Mucosa of stomach (tissue), 1 donor: ENCODE data around the gene TEX26.

Experiments
- H3K27me3 ChIP-seq: one replicate; pipeline ENCODE4 v1.7.0; 2013; ENCODE audit warnings: mild to moderate bottlenecking, low read length; ENCODE audit not compliant: control insufficient read depth, insufficient read depth
- H3K36me3 ChIP-seq: one replicate; pipeline ENCODE4 v1.7.0; 2013; ENCODE audit warnings: low read length; ENCODE audit not compliant: control insufficient read depth, insufficient read depth
- H3K4me1 ChIP-seq: one replicate; pipeline ENCODE4 v1.7.0; 2013; ENCODE audit warnings: mild to moderate bottlenecking, low read length; ENCODE audit not compliant: control insufficient read depth, insufficient read depth
- H3K4me3 ChIP-seq: one replicate; pipeline ENCODE4 v1.7.0; 2013; ENCODE audit warnings: low read length
- H3K9ac ChIP-seq: one replicate; pipeline ENCODE4 v1.7.0; 2013; ENCODE audit warnings: mild to moderate bottlenecking, low read length, moderate library complexity
- H3K9me3 ChIP-seq: one replicate; pipeline ENCODE4 v1.7.0; 2013; ENCODE audit warnings: mild to moderate bottlenecking, low read length, moderate library complexity; ENCODE audit not compliant: control insufficient read depth
- donor health status: Pancreatic carcinoma.

Gene TEX26

GRCh38 chr13:30932481-30933353 lies at the start of gene TEX26:
Gene TEX26, plus strand, starts transcription at chr13:30932656. Its CDS starts 60 bp downstream, at chr13:30932716.
- Histone ChIP-seq H3K36me3 (no peaks in the 10 kb centered on the region), H3K4me3 (no peak within 1 kb of the TSS), H3K9me3 (no peaks in the 10 kb centered on the region), H3K27me3 (peaks cover 16% of the 10 kb centered on the region), H3K9ac (no peak within 1 kb of the TSS), H3K4me1 (no peaks in the 10 kb centered on the region)

GRCh38 chr13:30882996-30883766 lies 49.3 kb upstream of the TEX26 start:
- Histone ChIP-seq H3K9me3 (no peaks in the 10 kb centered on the region), H3K9ac (no peak overlapping the region), H3K4me1 (no peaks in the 10 kb centered on the region), H3K36me3 (no peaks in the 10 kb centered on the region), H3K4me3 (no peak overlapping the region), H3K27me3 (peaks cover 3% of the 10 kb centered on the region)

- Histone ChIP-seq H3K27me3 (peaks cover 3% of the 10 kb centered on the region), H3K4me3 (no peak overlapping the region), H3K9ac (no peak overlapping the region), H3K4me1 (no peaks in the 10 kb centered on the region), H3K36me3 (no peaks in the 10 kb centered on the region), H3K9me3 (no peaks in the 10 kb centered on the region)
Observed at GRCh38 chr13:30884543-30884942, 47.9 kb upstream of the TEX26 start.

GRCh38 chr13:30889196-30889690 lies 43.2 kb upstream of the TEX26 start:
- no peaks in the 10 kb centered on the region for H3K9me3 ChIP-seq
- H3K36me3 ChIP-seq: no peaks in the 10 kb centered on the region
- no peaks in the 10 kb centered on the region for H3K27me3 ChIP-seq
- H3K4me3 ChIP-seq: no peak overlapping the region
- no peaks in the 10 kb centered on the region for H3K4me1 ChIP-seq
- no peak overlapping the region for H3K9ac ChIP-seq

GRCh38 chr13:30892966-30893365 lies 39.5 kb upstream of the TEX26 start:
- no peak overlapping the region for H3K4me3 ChIP-seq

GRCh38 chr13:30895773-30896172 lies 36.7 kb upstream of the TEX26 start:
- Histone ChIP-seq H3K9ac (no peak overlapping the region), H3K9me3 (no peaks in the 10 kb centered on the region), H3K27me3 (no peaks in the 10 kb centered on the region), H3K4me3 (no peak overlapping the region), H3K4me1 (no peaks in the 10 kb centered on the region), H3K36me3 (no peaks in the 10 kb centered on the region)

More at GRCh38 chr13:30892966-30893365, 39.5 kb upstream of the TEX26 start:
- Histone ChIP-seq H3K27me3 (no peaks in the 10 kb centered on the region), H3K9ac (no peak overlapping the region), H3K4me1 (no peaks in the 10 kb centered on the region), H3K36me3 (no peaks in the 10 kb centered on the region), H3K9me3 (no peaks in the 10 kb centered on the region)

- Histone ChIP-seq H3K9ac (no peak overlapping the region), H3K4me1 (no peaks in the 10 kb centered on the region), H3K9me3 (no peaks in the 10 kb centered on the region), H3K4me3 (no peak overlapping the region), H3K27me3 (no peaks in the 10 kb centered on the region), H3K36me3 (no peaks in the 10 kb centered on the region)
Observed at GRCh38 chr13:30898070-30898469, 34.4 kb upstream of the TEX26 start.

- Histone ChIP-seq H3K4me1 (no peaks in the 10 kb centered on the region), H3K4me3 (no peak overlapping the region), H3K36me3 (no peaks in the 10 kb centered on the region), H3K27me3 (no peaks in the 10 kb centered on the region), H3K9me3 (no peaks in the 10 kb centered on the region), H3K9ac (no peak overlapping the region)
Observed at GRCh38 chr13:30898678-30899241, 33.7 kb upstream of the TEX26 start.

GRCh38 chr13:30900436-30900835 lies 32.0 kb upstream of the TEX26 start:
- Histone ChIP-seq H3K4me3 (no peak overlapping the region), H3K27me3 (peaks cover 11% of the 10 kb centered on the region)

GRCh38 chr13:30900952-30901749 lies 31.3 kb upstream of the TEX26 start:
- no peaks in the 10 kb centered on the region for H3K9me3 ChIP-seq
- H3K9ac ChIP-seq: no peak overlapping the region
- no peaks in the 10 kb centered on the region for H3K36me3 ChIP-seq
- peaks cover 19% of the 10 kb centered on the region for H3K27me3 ChIP-seq
- no peaks in the 10 kb centered on the region for H3K4me1 ChIP-seq
- no peak overlapping the region for H3K4me3 ChIP-seq

More at GRCh38 chr13:30900436-30900835, 32.0 kb upstream of the TEX26 start:
- H3K36me3 ChIP-seq: no peaks in the 10 kb centered on the region
- H3K9ac ChIP-seq: no peak overlapping the region
- no peaks in the 10 kb centered on the region for H3K4me1 ChIP-seq
- H3K9me3 ChIP-seq: no peaks in the 10 kb centered on the region

- H3K4me3 ChIP-seq: no peak overlapping the region
- H3K9me3 ChIP-seq: no peaks in the 10 kb centered on the region
- peaks cover 32% of the 10 kb centered on the region for H3K27me3 ChIP-seq
- no peak overlapping the region for H3K9ac ChIP-seq
- H3K4me1 ChIP-seq: no peaks in the 10 kb centered on the region
- H3K36me3 ChIP-seq: no peaks in the 10 kb centered on the region
Observed at GRCh38 chr13:30904043-30904442, 28.4 kb upstream of the TEX26 start.
